HepG2 (cell line): ENCODE measurements around the gene CHST12. TPM values are rescaled to one million over a fixed set of nuclear protein-coding genes. Genes with fewer than 3 reads are reported as not detected.

Source experiments
- ADNP ChIP-seq: sonication (generic); formaldehyde crosslinking; IDR thresholded peaks from 2 replicates; pipeline ENCODE4 v1.4.0; 2020; ENCODE audit warnings: missing genetic modification reagents
- CENPX ChIP-seq: sonication (generic); formaldehyde crosslinking; IDR thresholded peaks from 2 replicates; pipeline ENCODE4 v1.9.0; 2021; ENCODE audit warnings: mild to moderate bottlenecking, missing genetic modification reagents, moderate library complexity
- CHD2 ChIP-seq: IDR thresholded peaks from 2 replicates; pipeline ENCODE4 v1.6.1; 2011; ENCODE audit warnings: low read depth, low read length, improper control_type of control experiment
- GRHL1 ChIP-seq: sonication (generic); formaldehyde crosslinking; conservative IDR thresholded peaks from 2 replicates; pipeline ENCODE4 v1.8.0; 2022; ENCODE audit warnings: missing genetic modification reagents
- HNF4G ChIP-seq, 2 experiments: sonication (generic) in 1 of 2; formaldehyde crosslinking in 1 of 2; IDR thresholded peaks; 2 replicates each; pipeline versions ENCODE4 v1.4.0 to v1.6.1; 2011 to 2020; ENCODE audit warnings: borderline replicate concordance in 2 of 2, low read depth in 2 of 2, mild to moderate bottlenecking in 2 of 2, low read length in 1 of 2, missing genetic modification reagents in 1 of 2, moderate library complexity in 1 of 2
- JUNB ChIP-seq: sonication (generic); formaldehyde crosslinking; IDR thresholded peaks from 2 replicates; pipeline ENCODE4 v1.8.0; 2022; ENCODE audit warnings: missing genetic modification reagents, mild to moderate bottlenecking, borderline replicate concordance
- POLR2A ChIP-seq, 2 experiments: IDR thresholded peaks; 2 replicates each; pipeline ENCODE4 v1.6.1; 2011; ENCODE audit warnings: low read depth in 2 of 2, low read length in 2 of 2, mild to moderate bottlenecking in 1 of 2, moderate library complexity in 1 of 2; ENCODE audit not compliant: insufficient read depth in 1 of 2
- RXRB ChIP-seq: IDR thresholded peaks from 2 replicates; pipeline ENCODE4 v1.6.1; 2016; ENCODE audit warnings: borderline replicate concordance, missing genetic modification reagents, missing compliant biosample characterization
- SMAD3 ChIP-seq: sonication (generic); formaldehyde crosslinking; IDR thresholded peaks from 2 replicates; pipeline ENCODE4 v1.4.0; 2020; ENCODE audit warnings: missing genetic modification reagents
- ZBTB2 ChIP-seq: sonication (generic); formaldehyde crosslinking; IDR thresholded peaks from 2 replicates; pipeline ENCODE4 v1.8.0; 2022; ENCODE audit warnings: low read depth, missing genetic modification reagents
- ZFP36 ChIP-seq: fragments of 150-350 bp; IDR thresholded peaks from 2 replicates; pipeline ENCODE4 v1.6.1; 2018; ENCODE audit warnings: borderline replicate concordance, low read length, low read depth; ENCODE audit not compliant: partially characterized antibody
- ZNF17 ChIP-seq: sonication (generic); formaldehyde crosslinking; IDR thresholded peaks from 2 replicates; pipeline ENCODE4 v1.5.0; 2020; ENCODE audit warnings: mild to moderate bottlenecking, missing genetic modification reagents
- ZNF253 ChIP-seq: sonication (generic); formaldehyde crosslinking; IDR thresholded peaks from 2 replicates; pipeline ENCODE4 v1.8.0; 2022; ENCODE audit warnings: mild to moderate bottlenecking, missing genetic modification reagents, borderline replicate concordance
- polyA plus RNA-seq, 8 experiments: library from polyadenylated mRNA; depleted of rRNA in 3 of 8; stranded (reverse) in 7 of 8; unstranded in 1 of 8; fragments of >200 nt; fragmentation: Illumina TruSeq in 4 of 8; extraction: Trizol in 4 of 8; gene quantifications; 2 replicates each; pipeline versions ENCODE4 v1.2.1 to v1.2.3, GENCODE V29; 2011 to 2016; ENCODE audit warnings: low read depth in 4 of 8, missing spikeins in 1 of 8, mixed read lengths in 1 of 8; ENCODE audit not compliant: insufficient read depth in 1 of 8
- total RNA-seq, 5 experiments: library from RNA; depleted of rRNA; stranded (reverse); fragments of >200 nt; fragmentation: Illumina TruSeq; extraction: Trizol; gene quantifications; 2 replicates each; pipeline ENCODE4 v1.2.3, GENCODE V29; 2016; ENCODE audit warnings: low read depth in 1 of 5
- TF ChIP-seq, protein P1 (sequence below): sonication (generic); formaldehyde crosslinking; IDR thresholded peaks from 2 replicates; pipeline ENCODE4 v1.9.0; 2022; ENCODE audit warnings: missing genetic modification reagents, mild to moderate bottlenecking, borderline replicate concordance
- TF ChIP-seq, protein P2 (sequence below): sonication (generic); formaldehyde crosslinking; conservative IDR thresholded peaks from 2 replicates; pipeline ENCODE4 v1.4.0; 2020; ENCODE audit warnings: missing genetic modification reagents
- TF ChIP-seq, protein P3 (sequence below): sonication (generic); formaldehyde crosslinking; IDR thresholded peaks from 2 replicates; pipeline ENCODE4 v1.4.0; 2020; ENCODE audit warnings: missing genetic modification reagents, borderline replicate concordance

Gene CHST12
- total and polyA plus RNA-seq, 2 of the 13 experiments (the other 11 are each of a cell fraction or from before 2014, with no cell fraction given), result 6.4 to 15.8 TPM

DNA sequence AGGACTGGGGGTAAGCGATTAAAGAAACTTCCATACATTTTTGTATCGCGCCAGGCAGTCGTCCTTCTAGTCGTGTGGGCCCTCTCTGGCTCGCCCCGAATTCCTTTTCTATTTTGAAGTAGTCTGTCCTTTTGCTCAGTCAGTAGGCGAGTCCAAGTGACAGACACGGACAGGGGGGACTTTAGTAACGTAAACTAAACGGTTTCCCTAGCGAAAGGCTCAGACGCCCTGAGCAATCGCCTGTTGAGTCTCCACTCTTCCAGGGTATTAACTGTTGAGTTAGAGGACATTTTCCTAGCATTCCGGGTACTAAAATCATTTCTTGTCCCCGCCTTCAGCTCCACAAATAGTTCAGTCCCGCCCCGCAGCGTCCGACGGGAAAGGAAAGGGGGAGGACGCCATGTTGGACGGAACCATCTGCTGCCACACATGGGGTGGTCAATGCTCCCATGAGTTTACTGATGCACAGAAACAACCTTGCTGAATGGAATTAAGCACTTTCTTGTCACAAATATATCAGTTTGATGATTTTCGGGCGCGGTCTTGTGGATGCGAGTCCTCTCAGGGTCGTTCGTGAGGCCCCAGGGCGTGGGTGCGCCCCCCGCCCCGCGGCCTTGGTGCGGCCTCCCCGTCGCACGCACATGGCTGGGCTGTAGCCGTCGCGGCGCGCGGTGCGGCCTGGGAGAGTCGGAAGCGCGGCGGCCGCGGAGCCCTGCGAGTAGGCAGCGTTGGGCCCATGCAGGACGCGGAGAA lies 49.0 kb upstream of the CHST12 start, which contains the start of gene EIF3B (continued):
- TF ChIP-seq GRHL1 (CRISPR knock-in tag) (no peak), POLR2A (IDR thresholded peaks at IDR 0.05; ENCODE audit: insufficient read depth in 1 of 2, low read depth in 2 of 2, low read length in 2 of 2) (peak; percentile 81 to 86), JUNB (CRISPR knock-in tag) (no peak), SMAD3 (CRISPR knock-in tag) (no peak; the same call in 1 of the 2 replicates), ZNF17 (CRISPR knock-in tag) (no peak), RXRB (CRISPR knock-in tag) (peak; percentile 23; the same call in 1 of the 2 replicates), ZBTB2 (CRISPR knock-in tag) (peak; percentile 76; the same call in 1 of the 2 replicates), ADNP (no peak), ZFP36 (no peak), ZNF253 (no peak), CHD2 (no peak), HNF4G (IDR thresholded peaks at IDR 0.05; ENCODE audit: borderline replicate concordance, low read depth, low read length) (no peak), HNF4G (CRISPR knock-in tag; IDR thresholded peaks at IDR 0.05; ENCODE audit: borderline replicate concordance, low read depth) (no peak), CENPX (no peak)
- TF ChIP-seq, protein P1, sequence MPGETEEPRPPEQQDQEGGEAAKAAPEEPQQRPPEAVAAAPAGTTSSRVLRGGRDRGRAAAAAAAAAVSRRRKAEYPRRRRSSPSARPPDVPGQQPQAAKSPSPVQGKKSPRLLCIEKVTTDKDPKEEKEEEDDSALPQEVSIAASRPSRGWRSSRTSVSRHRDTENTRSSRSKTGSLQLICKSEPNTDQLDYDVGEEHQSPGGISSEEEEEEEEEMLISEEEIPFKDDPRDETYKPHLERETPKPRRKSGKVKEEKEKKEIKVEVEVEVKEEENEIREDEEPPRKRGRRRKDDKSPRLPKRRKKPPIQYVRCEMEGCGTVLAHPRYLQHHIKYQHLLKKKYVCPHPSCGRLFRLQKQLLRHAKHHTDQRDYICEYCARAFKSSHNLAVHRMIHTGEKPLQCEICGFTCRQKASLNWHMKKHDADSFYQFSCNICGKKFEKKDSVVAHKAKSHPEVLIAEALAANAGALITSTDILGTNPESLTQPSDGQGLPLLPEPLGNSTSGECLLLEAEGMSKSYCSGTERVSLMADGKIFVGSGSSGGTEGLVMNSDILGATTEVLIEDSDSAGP (CRISPR knock-in tag), result peak; percentile 56; the same call in 1 of the 2 replicates
- TF ChIP-seq, protein P2, sequence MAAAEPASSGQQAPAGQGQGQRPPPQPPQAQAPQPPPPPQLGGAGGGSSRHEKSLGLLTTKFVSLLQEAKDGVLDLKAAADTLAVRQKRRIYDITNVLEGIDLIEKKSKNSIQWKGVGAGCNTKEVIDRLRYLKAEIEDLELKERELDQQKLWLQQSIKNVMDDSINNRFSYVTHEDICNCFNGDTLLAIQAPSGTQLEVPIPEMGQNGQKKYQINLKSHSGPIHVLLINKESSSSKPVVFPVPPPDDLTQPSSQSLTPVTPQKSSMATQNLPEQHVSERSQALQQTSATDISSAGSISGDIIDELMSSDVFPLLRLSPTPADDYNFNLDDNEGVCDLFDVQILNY, result no peak; the same call in 1 of the 2 replicates
- TF ChIP-seq, protein P3, sequence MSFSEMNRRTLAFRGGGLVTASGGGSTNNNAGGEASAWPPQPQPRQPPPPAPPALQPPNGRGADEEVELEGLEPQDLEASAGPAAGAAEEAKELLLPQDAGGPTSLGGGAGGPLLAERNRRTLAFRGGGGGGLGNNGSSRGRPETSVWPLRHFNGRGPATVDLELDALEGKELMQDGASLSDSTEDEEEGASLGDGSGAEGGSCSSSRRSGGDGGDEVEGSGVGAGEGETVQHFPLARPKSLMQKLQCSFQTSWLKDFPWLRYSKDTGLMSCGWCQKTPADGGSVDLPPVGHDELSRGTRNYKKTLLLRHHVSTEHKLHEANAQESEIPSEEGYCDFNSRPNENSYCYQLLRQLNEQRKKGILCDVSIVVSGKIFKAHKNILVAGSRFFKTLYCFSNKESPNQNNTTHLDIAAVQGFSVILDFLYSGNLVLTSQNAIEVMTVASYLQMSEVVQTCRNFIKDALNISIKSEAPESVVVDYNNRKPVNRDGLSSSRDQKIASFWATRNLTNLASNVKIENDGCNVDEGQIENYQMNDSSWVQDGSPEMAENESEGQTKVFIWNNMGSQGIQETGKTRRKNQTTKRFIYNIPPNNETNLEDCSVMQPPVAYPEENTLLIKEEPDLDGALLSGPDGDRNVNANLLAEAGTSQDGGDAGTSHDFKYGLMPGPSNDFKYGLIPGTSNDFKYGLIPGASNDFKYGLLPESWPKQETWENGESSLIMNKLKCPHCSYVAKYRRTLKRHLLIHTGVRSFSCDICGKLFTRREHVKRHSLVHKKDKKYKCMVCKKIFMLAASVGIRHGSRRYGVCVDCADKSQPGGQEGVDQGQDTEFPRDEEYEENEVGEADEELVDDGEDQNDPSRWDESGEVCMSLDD (CRISPR knock-in tag), result peak; percentile 17; the same call in 1 of the 2 replicates
